OCI-LY3 (cell line): ENCODE measurements around the gene PLXDC2.

Experiments
- H2AFZ ChIP-seq: fragments of 200-600, 300-600 bp; shearing (Covaris generic); 2 replicates; pipeline ENCODE4 v1.6.0; 2014; ENCODE audit warnings: antibody characterized with exemption, low read depth, low read length
- H3K27ac ChIP-seq: fragments of 200-600, 300-600 bp; sonication (generic); 2 replicates; pipeline ENCODE4 v1.5.1; 2014; ENCODE audit warnings: mild to moderate bottlenecking, low read length, moderate library complexity, mixed read lengths
- H3K27me3 ChIP-seq: fragments of 200-600, 300-600 bp; sonication (generic); 2 replicates; pipeline ENCODE4 v1.6.1; 2014; ENCODE audit warnings: low read depth, low read length, mixed read lengths
- H3K36me3 ChIP-seq: fragments of 200-600, 300-600 bp; sonication (generic); replicated peaks from 2 replicates; pipeline ENCODE3; 2014; ENCODE audit warnings: low read depth, low read length, mixed read lengths
- H3K4me1 ChIP-seq: fragments of 300-600, 200-600 bp; sonication (generic); 2 replicates; pipeline ENCODE4 v1.6.1; 2014; ENCODE audit warnings: low read length, mixed read lengths
- H3K4me2 ChIP-seq: fragments of 200-600, 300-600 bp; sonication (generic); 2 replicates; pipeline ENCODE4 v1.6.1; 2014; ENCODE audit warnings: low read length, mixed read lengths
- H3K4me3 ChIP-seq: fragments of 300-600, 200-600 bp; sonication (generic); 2 replicates; pipeline ENCODE4 v1.5.1; 2014; ENCODE audit warnings: antibody characterized with exemption, mild to moderate bottlenecking, low read length, moderate library complexity
- H3K79me2 ChIP-seq: fragments of 300-600, 200-600 bp; shearing (Covaris generic); 2 replicates; pipeline ENCODE4 v1.6.1; 2014; ENCODE audit warnings: mild to moderate bottlenecking, low read length, mixed read lengths
- H3K9ac ChIP-seq: fragments of 300-600, 200-600 bp; shearing (Covaris generic); 2 replicates; pipeline ENCODE4 v1.6.0; 2014; ENCODE audit warnings: mild to moderate bottlenecking, low read length, moderate library complexity
- H3K9me3 ChIP-seq: fragments of 200-600, 300-600 bp; shearing (Covaris generic); 2 replicates; pipeline ENCODE4 v1.6.1; 2014; ENCODE audit warnings: low read length, mixed read lengths; ENCODE audit not compliant: insufficient read depth
- H4K20me1 ChIP-seq: fragments of 200-600, 300-600 bp; sonication (generic); 2 replicates; pipeline ENCODE4 v1.6.1; 2016; ENCODE audit warnings: low read length, mixed read lengths; ENCODE audit not compliant: insufficient read depth
- EZH2phosphoT487 ChIP-seq: fragments of 200-600 bp; shearing (Covaris generic); IDR thresholded peaks from 2 replicates; pipeline ENCODE4 v1.6.1; 2018; ENCODE audit warnings: antibody characterized with exemption, mixed run types, low read depth
- TF ChIP-seq, protein P1 (sequence below): fragments of 200-600, 300-600 bp; sonication (generic); IDR thresholded peaks from 2 replicates; pipeline ENCODE4 v1.5.1; 2014; ENCODE audit warnings: antibody characterized with exemption, low read length, low read depth

Gene PLXDC2

DNA sequence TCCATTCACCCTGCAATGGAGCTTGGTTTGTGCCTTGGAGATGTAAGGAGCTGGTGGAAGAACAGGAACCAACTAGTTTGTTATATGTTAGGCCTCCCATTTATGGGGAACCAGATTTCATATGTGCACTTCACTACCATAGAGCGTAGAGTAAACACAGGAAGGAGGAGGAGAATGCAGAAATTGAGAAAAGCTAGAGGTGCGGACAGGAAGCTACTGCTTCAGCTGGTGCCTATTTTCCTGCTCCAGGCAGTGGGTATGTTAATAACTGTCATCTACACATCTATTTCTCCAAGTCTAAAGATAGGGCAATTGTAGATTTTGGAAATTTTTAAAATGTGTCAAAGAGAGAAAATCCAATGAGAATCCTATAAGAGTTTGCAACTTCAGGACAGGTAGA is 482.2 kb downstream of the PLXDC2 start:
- Histone ChIP-seq H3K4me2 (no peak overlapping the region), H3K36me3 (no peaks in the 10 kb centered on the region), H4K20me1 (no peaks in the 10 kb centered on the region), H3K27ac (no peak overlapping the region), H3K27me3 (no peaks in the 10 kb centered on the region), H3K4me1 (no peaks in the 10 kb centered on the region), H2AFZ (no peak overlapping the region), H3K9me3 (no peaks in the 10 kb centered on the region), H3K4me3 (no peak overlapping the region), H3K9ac (no peak overlapping the region), H3K79me2 (no peaks in the 10 kb centered on the region)
- no peak for TF ChIP-seq EZH2phosphoT487
- TF ChIP-seq, protein P1, sequence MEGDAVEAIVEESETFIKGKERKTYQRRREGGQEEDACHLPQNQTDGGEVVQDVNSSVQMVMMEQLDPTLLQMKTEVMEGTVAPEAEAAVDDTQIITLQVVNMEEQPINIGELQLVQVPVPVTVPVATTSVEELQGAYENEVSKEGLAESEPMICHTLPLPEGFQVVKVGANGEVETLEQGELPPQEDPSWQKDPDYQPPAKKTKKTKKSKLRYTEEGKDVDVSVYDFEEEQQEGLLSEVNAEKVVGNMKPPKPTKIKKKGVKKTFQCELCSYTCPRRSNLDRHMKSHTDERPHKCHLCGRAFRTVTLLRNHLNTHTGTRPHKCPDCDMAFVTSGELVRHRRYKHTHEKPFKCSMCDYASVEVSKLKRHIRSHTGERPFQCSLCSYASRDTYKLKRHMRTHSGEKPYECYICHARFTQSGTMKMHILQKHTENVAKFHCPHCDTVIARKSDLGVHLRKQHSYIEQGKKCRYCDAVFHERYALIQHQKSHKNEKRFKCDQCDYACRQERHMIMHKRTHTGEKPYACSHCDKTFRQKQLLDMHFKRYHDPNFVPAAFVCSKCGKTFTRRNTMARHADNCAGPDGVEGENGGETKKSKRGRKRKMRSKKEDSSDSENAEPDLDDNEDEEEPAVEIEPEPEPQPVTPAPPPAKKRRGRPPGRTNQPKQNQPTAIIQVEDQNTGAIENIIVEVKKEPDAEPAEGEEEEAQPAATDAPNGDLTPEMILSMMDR = no peak

DNA sequence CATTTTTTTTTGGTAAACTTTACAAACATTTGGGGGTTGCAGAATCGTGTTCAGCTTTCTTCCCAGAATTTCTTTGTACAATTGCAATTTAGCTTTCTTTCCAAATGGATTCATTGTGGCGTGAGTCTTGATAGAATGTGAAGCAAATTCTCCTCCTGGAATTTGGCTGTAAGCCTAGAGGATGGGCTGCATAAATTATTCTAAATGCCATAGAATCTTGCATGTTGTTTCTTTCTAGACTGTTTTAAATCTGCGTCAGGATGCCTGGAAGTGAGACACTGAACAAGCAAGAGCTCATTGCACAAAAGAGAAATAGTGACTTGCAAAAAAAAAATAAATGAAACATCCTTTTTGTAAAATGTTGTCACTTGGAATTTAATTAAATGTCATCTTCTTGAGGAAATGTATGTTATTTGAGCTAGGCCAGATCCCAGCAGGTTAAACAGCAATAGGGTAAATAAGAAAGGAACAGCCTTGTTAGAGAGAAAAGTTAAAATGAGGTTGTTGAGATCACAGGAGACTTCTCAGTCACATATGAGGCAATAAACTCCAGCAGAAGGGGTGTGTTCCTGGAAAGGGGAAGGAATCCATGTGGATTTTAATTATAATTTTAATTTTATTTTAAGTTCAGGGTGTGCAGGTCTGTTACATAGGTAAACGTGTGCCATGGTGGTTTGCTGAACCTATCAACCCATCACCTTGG is 483.0 kb downstream of the PLXDC2 start:
- Histone ChIP-seq H3K36me3 (no peaks in the 10 kb centered on the region), H3K9me3 (no peaks in the 10 kb centered on the region), H3K79me2 (no peaks in the 10 kb centered on the region), H3K4me2 (no peak overlapping the region), H2AFZ (no peak overlapping the region), H3K4me3 (no peak overlapping the region), H3K9ac (no peak overlapping the region), H3K27ac (no peak overlapping the region), H4K20me1 (no peaks in the 10 kb centered on the region), H3K27me3 (no peaks in the 10 kb centered on the region), H3K4me1 (no peaks in the 10 kb centered on the region)
- TF ChIP-seq EZH2phosphoT487 = no peak
- TF ChIP-seq, protein P1 = no peak

DNA sequence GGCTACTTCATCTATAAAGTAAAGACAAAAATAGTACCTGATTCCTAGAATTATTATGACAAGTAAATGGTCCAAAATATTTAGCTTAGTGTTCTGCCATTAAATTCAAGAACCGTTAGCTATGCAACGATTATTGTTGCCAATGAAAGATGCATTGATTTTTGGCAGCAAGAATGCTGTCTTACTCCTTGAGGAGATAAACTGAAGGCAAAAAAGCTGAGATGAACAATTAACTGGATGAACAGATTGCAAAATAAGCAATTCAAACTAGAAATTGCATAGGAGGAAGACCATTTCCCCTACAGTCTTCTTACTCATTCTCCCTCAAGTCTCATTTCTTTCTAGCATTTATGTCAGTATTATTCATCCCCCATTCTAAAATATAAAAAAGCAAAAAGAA is 484.5 kb downstream of the PLXDC2 start:
- no peak overlapping the region for H2AFZ ChIP-seq
- no peaks in the 10 kb centered on the region for H3K79me2 ChIP-seq
- H3K9me3 ChIP-seq = no peaks in the 10 kb centered on the region
- no peak overlapping the region for H3K4me3 ChIP-seq
- no peaks in the 10 kb centered on the region for H3K4me1 ChIP-seq
- H4K20me1 ChIP-seq = no peaks in the 10 kb centered on the region
- H3K4me2 ChIP-seq = no peak overlapping the region
- H3K9ac ChIP-seq = no peak overlapping the region
- no peak overlapping the region for H3K27ac ChIP-seq
- TF ChIP-seq EZH2phosphoT487 = no peak
- TF ChIP-seq, protein P1 = no peak
- no peaks in the 10 kb centered on the region for H3K36me3 ChIP-seq
- no peaks in the 10 kb centered on the region for H3K27me3 ChIP-seq

DNA sequence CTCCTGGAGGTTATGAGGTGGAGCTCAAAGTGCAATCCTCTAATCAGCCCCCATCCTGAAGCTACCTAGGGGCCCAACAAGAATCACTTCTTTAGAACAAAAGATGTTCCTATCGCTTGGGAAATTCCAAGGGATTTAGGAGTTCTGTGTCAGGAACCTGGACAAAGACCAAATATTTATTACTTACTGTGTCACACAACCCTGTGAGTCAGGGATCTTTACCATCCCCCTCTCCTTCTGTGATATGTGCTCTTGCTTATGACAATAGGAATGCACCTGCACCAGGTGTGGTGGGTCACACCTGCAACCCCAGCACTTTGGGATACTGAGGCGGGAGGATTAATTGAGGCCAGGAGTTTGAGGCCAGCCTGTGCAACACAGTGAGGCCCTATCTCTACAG is 485.8 kb downstream of the PLXDC2 start:
- Histone ChIP-seq H3K27ac (no peak overlapping the region), H3K4me1 (no peaks in the 10 kb centered on the region), H3K9me3 (no peaks in the 10 kb centered on the region), H3K79me2 (no peaks in the 10 kb centered on the region), H3K27me3 (no peaks in the 10 kb centered on the region), H2AFZ (no peak overlapping the region), H3K4me3 (no peak overlapping the region), H3K9ac (no peak overlapping the region), H3K4me2 (no peak overlapping the region), H3K36me3 (no peaks in the 10 kb centered on the region), H4K20me1 (no peaks in the 10 kb centered on the region)
- no peak for TF ChIP-seq EZH2phosphoT487
- TF ChIP-seq, protein P1 = no peak
